Testis (tissue), 3 donors: ENCODE data around the gene FAM13B. TPM values are rescaled to one million over a fixed set of nuclear protein-coding genes. Genes with fewer than 3 reads are reported as not detected.

ENCODE experiments used
- DNase-seq: peaks from one replicate; pipeline ENCODE4 v3.0.0-alpha.2; 2019
- H3K27ac ChIP-seq, 2 donors: fragments of 200-600 bp; sonication (generic); one replicate each; pipeline ENCODE4 v1.5.1; 2019
- H3K27me3 ChIP-seq: fragments of 200-600 bp; sonication (generic); one replicate; pipeline ENCODE4 v1.5.1; 2019
- H3K36me3 ChIP-seq: fragments of 200-600 bp; sonication (generic); one replicate; pipeline ENCODE4 v1.5.1; 2017; ENCODE audit warnings: low read depth; ENCODE audit errors: missing control alignments
- H3K4me1 ChIP-seq: fragments of 200-600 bp; sonication (generic); one replicate; pipeline ENCODE4 v1.5.1; 2019
- H3K4me3 ChIP-seq, 2 donors: fragments of 200-600 bp; sonication (generic); one replicate each; pipeline ENCODE4 v1.5.1; 2017 to 2019
- H3K9me3 ChIP-seq: fragments of 200-600 bp; sonication (generic); one replicate; pipeline ENCODE4 v1.5.1; 2017
- POLR2A ChIP-seq: fragments of 450-650 bp; IDR thresholded peaks from one replicate; pipeline ENCODE4 v1.6.1; 2017; ENCODE audit warnings: antibody characterized with exemption, mild to moderate bottlenecking, moderate library complexity
- WGBS, 2 donors: methylation state at CpG; one replicate each; pipeline ENCODE4 v1.1.5; 2018; 5-methylcytosine and 5-hydroxymethylcytosine counted together
- intact Hi-C: fragments of 100-400 bp; cut with DNase I; formaldehyde crosslinking; loops from one replicate; pipeline ENCODE4 v1.15.1; 2023; ENCODE audit warnings: low total_unique reads
- polyA plus RNA-seq: library from polyadenylated mRNA; stranded (reverse); fragments of 350-450 nt; fragmentation: Illumina TruSeq; extraction: RNeasy Lipid Tissue Mini Kit (QIAGEN cat#74804); gene quantifications from one replicate; pipeline ENCODE4 v1.2.3, GENCODE V29; 2014; ENCODE audit warnings: low read depth, low replicate concordance; ENCODE audit not compliant: insufficient read depth
- total RNA-seq, 2 donors: library from RNA; depleted of rRNA; stranded (reverse); fragments of >200 nt; gene quantifications; one replicate each; pipeline ENCODE4 v1.2.3, GENCODE V29; 2016
- TF ChIP-seq, protein P1 (sequence below), 3 experiments: fragments of 450-650 bp in 2 of 3; fragments of 200-600 bp in 1 of 3; sonication (generic) in 1 of 3; IDR thresholded peaks; one replicate each; pipeline ENCODE4 v1.5.1; 2016 to 2019; ENCODE audit warnings: antibody characterized with exemption in 3 of 3, mild to moderate bottlenecking in 2 of 3, moderate library complexity in 1 of 3

Gene FAM13B
- total and polyA plus RNA-seq, 3 donors from 2014 or later: 56.5 to 134 (median 125) TPM

DNA sequence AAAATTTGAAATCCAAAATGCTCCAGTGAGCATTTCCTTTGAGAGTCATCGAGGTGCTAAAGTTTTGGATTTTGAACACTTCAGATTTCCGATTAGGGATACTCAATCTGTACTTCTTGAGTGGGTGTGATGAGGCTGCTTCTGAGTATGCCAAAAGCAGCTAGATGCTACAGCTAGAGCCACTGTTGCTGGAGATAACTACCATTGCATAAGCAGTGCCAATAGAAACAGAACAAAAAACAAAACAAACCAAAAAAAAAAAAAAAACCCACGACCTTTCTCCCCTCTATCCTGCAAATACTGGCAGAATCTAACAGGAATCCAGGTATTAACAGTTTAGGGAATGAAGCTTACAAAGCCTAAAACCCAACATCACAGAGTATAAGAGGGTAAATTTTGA is 100.1 kb downstream of the FAM13B start:
- WGBS, 2 donors: 45 to 47% methylated on average over 3 of the region's 3 CpGs

DNA sequence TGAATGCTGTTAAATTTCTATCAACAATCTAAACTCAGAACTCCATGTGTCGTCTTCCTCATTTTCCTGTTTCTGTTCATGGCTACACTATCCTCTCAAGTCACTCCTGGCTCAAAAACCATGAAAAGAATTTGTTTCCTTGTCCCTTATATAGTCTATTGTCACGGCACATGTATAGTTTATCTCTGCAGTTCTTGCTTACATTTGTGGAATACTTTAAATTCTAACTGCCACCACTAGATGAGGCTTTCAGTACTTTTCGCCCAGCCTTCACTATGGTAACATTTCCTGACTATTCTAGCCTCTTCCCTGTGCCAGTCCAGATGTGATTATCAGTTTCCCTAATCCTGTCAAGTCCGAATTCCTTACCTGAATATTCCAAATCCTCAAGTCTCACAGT is 109.0 kb downstream of the FAM13B start:
- intact Hi-C loops: no loop called here
- H3K4me3 ChIP-seq: no peak overlapping the region
- DNase-seq: no peak
- no peaks in the 10 kb centered on the region for H3K4me1 ChIP-seq
- H3K27me3 ChIP-seq: no peaks in the 10 kb centered on the region
- no peaks in the 10 kb centered on the region for H3K9me3 ChIP-seq
- WGBS, 2 donors: 72 to 76% methylated on average over 4 of the region's 4 CpGs
- no peaks in the 10 kb centered on the region for H3K36me3 ChIP-seq
- H3K27ac ChIP-seq: no peak overlapping the region
- no peak for TF ChIP-seq POLR2A
- TF ChIP-seq, protein P1, sequence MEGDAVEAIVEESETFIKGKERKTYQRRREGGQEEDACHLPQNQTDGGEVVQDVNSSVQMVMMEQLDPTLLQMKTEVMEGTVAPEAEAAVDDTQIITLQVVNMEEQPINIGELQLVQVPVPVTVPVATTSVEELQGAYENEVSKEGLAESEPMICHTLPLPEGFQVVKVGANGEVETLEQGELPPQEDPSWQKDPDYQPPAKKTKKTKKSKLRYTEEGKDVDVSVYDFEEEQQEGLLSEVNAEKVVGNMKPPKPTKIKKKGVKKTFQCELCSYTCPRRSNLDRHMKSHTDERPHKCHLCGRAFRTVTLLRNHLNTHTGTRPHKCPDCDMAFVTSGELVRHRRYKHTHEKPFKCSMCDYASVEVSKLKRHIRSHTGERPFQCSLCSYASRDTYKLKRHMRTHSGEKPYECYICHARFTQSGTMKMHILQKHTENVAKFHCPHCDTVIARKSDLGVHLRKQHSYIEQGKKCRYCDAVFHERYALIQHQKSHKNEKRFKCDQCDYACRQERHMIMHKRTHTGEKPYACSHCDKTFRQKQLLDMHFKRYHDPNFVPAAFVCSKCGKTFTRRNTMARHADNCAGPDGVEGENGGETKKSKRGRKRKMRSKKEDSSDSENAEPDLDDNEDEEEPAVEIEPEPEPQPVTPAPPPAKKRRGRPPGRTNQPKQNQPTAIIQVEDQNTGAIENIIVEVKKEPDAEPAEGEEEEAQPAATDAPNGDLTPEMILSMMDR (IDR thresholded peaks at IDR 0.05): no peak

More for the DNA sequence above, 100.1 kb downstream of the FAM13B start:
- H3K27ac ChIP-seq: no peak overlapping the region
- H3K4me1 ChIP-seq: peaks cover 9% of the 10 kb centered on the region
- DNase-seq: no peak
- H3K36me3 ChIP-seq: no peaks in the 10 kb centered on the region
- TF ChIP-seq, protein P1 (IDR thresholded peaks at IDR 0.05): no peak
- TF ChIP-seq POLR2A: no peak
- intact Hi-C loops: no loop called here
- no peaks in the 10 kb centered on the region for H3K9me3 ChIP-seq
- no peaks in the 10 kb centered on the region for H3K27me3 ChIP-seq
- no peak overlapping the region for H3K4me3 ChIP-seq

DNA sequence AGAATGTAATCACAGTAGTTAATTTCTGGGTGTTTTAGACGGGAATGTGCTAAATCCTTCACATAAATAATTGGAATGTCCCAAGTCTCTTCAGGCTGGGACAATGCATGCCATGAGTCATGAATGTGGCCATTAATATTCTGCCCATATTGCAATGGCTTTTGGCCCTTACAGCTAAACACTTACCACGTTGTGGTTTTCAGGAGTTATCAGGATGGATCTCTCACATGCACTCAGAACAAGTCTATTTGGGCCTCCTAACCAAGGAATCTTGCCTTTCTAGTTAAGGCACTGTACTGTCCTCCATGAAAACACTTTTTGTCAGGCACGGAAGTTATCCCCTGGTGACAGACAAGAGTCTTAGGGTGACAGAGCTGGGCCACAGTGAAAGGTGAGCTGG is 110.9 kb downstream of the FAM13B start:
- Histone ChIP-seq H3K4me3 (no peak overlapping the region), H3K27me3 (no peaks in the 10 kb centered on the region), H3K4me1 (no peaks in the 10 kb centered on the region), H3K36me3 (no peaks in the 10 kb centered on the region), H3K27ac (no peak overlapping the region), H3K9me3 (no peaks in the 10 kb centered on the region)
- intact Hi-C loops: no loop called here
- DNase-seq: no peak
- WGBS, 2 donors: 58 to 63% methylated on average over 3 of the region's 3 CpGs
- TF ChIP-seq POLR2A: no peak
- TF ChIP-seq, protein P1 (IDR thresholded peaks at IDR 0.05): no peak

DNA sequence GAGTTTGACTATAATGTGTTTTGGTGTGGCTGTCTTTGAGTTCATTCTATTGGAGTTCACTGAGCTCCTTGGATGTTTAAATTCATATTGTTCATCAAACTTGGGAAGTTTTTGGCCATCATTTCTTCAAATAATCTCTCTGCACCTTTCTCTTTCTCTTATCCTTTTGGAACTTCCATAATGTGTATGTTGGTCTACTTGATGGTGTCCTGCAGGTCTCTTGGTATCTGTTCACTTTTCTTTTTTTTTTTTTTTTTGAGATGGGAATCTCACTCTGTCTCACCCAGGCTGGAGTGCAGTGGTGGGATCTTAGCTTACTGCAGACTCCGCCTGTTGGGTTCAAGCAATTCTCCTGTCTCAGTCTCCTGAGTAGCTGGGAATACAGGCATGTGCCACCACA is 116.0 kb downstream of the FAM13B start:
- DNase-seq: no peak
- no peaks in the 10 kb centered on the region for H3K27me3 ChIP-seq
- H3K27ac ChIP-seq: no peak overlapping the region
- H3K36me3 ChIP-seq: no peaks in the 10 kb centered on the region
- intact Hi-C loops: no loop called here
- TF ChIP-seq, protein P1 (IDR thresholded peaks at IDR 0.05): no peak
- TF ChIP-seq POLR2A: no peak
- no peak overlapping the region for H3K4me3 ChIP-seq
- H3K4me1 ChIP-seq: no peaks in the 10 kb centered on the region
- H3K9me3 ChIP-seq: no peaks in the 10 kb centered on the region
- 95 to 100% methylated on average over 1 of the region's 1 CpG for WGBS, 2 donors

DNA sequence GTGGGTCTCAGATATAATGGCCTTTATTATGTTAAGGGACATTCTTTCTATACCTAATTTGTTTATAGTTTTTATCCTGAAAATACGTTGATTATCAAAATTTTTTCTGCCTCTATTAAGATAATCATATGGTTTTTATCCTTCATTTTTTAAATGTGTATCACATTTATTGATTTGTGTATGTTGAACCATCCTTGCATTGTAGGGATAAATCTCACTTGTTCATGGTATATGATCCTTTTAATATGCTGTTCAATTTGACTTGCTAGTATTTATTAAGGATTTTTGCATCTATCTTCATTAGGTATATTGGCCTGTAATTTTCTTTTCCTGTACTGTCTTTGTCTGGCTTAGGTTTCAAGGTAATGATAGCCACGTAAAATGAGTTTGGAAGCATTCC is 118.1 kb downstream of the FAM13B start:
- Histone ChIP-seq H3K27ac (no peak overlapping the region), H3K27me3 (no peaks in the 10 kb centered on the region), H3K9me3 (no peaks in the 10 kb centered on the region), H3K4me3 (no peak overlapping the region), H3K36me3 (no peaks in the 10 kb centered on the region), H3K4me1 (no peaks in the 10 kb centered on the region)
- TF ChIP-seq, protein P1 (IDR thresholded peaks at IDR 0.05): no peak
- no peak for TF ChIP-seq POLR2A
- WGBS, 2 donors: 80 to 81% methylated on average over 2 of the region's 2 CpGs
- intact Hi-C loops: no loop called here
- DNase-seq: no peak
